Activated T-helper 9 cell treated with anti-CD3 and anti-CD28 coated beads, Interleukin-2, amount 50 U/mL, for 16 hours (primary cell): Measurements from ENCODE around the gene PALMD.

Experiments
- DNase-seq: peaks from one replicate; pipeline ENCODE4 v3.0.0-alpha.2; 2020; ENCODE audit warnings: low read depth

PALMD gene

GRCh38 chr1:99661780-99662179 is 15.9 kb downstream of the PALMD start:
- no peak for DNase-seq

GRCh38 chr1:99662539-99663080 is 16.7 kb downstream of the PALMD start:
- DNase-seq, result no peak

GRCh38 chr1:99663501-99663900 is 17.6 kb downstream of the PALMD start:
- DNase-seq, result no peak

- no peak for DNase-seq
These were observed 19.3 kb downstream of the PALMD start for GRCh38 chr1:99665212-99665611.

GRCh38 chr1:99669376-99669775 is 23.5 kb downstream of the PALMD start:
- DNase-seq, result no peak

GRCh38 chr1:99669821-99670220 is 23.9 kb downstream of the PALMD start:
- no peak for DNase-seq

GRCh38 chr1:99670583-99670982 is 24.7 kb downstream of the PALMD start:
- no peak for DNase-seq

- no peak for DNase-seq
These were observed 26.1 kb downstream of the PALMD start for GRCh38 chr1:99672038-99672437.

- DNase-seq, result no peak
These were observed 26.8 kb downstream of the PALMD start for GRCh38 chr1:99672530-99673213.

GRCh38 chr1:99673315-99673714 is 27.4 kb downstream of the PALMD start:
- no peak for DNase-seq

GRCh38 chr1:99674115-99675064 is 28.5 kb downstream of the PALMD start:
- no peak for DNase-seq

- no peak for DNase-seq
These were observed 29.4 kb downstream of the PALMD start for GRCh38 chr1:99675292-99675691.

GRCh38 chr1:99675994-99676393 is 30.1 kb downstream of the PALMD start:
- no peak for DNase-seq

GRCh38 chr1:99676876-99677275 is 31.0 kb downstream of the PALMD start:
- no peak for DNase-seq

GRCh38 chr1:99677416-99677815 is 31.5 kb downstream of the PALMD start:
- no peak for DNase-seq

- DNase-seq, result no peak
These were observed 34.4 kb downstream of the PALMD start for GRCh38 chr1:99680270-99680669.

- no peak for DNase-seq
These were observed 35.7 kb downstream of the PALMD start for GRCh38 chr1:99681583-99681982.

GRCh38 chr1:99682291-99682751 is 36.4 kb downstream of the PALMD start:
- DNase-seq, result no peak

GRCh38 chr1:99685516-99686180 is 39.7 kb downstream of the PALMD start:
- DNase-seq, result no peak

- DNase-seq, result no peak
These were observed 45.3 kb downstream of the PALMD start for GRCh38 chr1:99691175-99691574.

- no peak for DNase-seq
These were observed 50.7 kb downstream of the PALMD start for GRCh38 chr1:99696616-99697015.

GRCh38 chr1:99697580-99697979 is 51.7 kb downstream of the PALMD start:
- DNase-seq, result no peak
